HG03469 (cell line): ENCODE measurements around the gene TAOK2.

ENCODE experiments used
- ATAC-seq: cut with Tn5 transposase; IDR thresholded peaks from one replicate; pipeline ENCODE4 v1.9.1; 2021; ENCODE audit warnings: mild to moderate bottlenecking, moderate library complexity, moderate number of reproducible peaks; ENCODE audit not compliant: unreplicated experiment

Gene TAOK2

GRCh38 chr16:29986931-29987330 is 13.3 kb downstream of the TAOK2 start:
- ATAC-seq: no peak

GRCh38 chr16:29987371-29988085 is 13.9 kb downstream of the TAOK2 start:
- no peak for ATAC-seq

- no peak for ATAC-seq
Measured at GRCh38 chr16:29988346-29989075, 14.8 kb downstream of the TAOK2 start.

- ATAC-seq: no peak
Measured at GRCh38 chr16:29989111-29989858, 15.6 kb downstream of the TAOK2 start.

GRCh38 chr16:29990034-29990433 is 16.4 kb downstream of the TAOK2 start:
- ATAC-seq: no peak

GRCh38 chr16:29990883-29991570 is 17.4 kb downstream of the TAOK2 start:
- no peak for ATAC-seq

- ATAC-seq: no peak
Measured at GRCh38 chr16:29991571-29991904, 17.9 kb downstream of the TAOK2 start.

- no peak for ATAC-seq
Measured at GRCh38 chr16:29992344-29992967, 18.8 kb downstream of the TAOK2 start.

- ATAC-seq: no peak
Measured at GRCh38 chr16:29993191-29993902, 19.7 kb downstream of the TAOK2 start.

GRCh38 chr16:29993903-29994599 is 20.4 kb downstream of the TAOK2 start:
- no peak for ATAC-seq

- ATAC-seq: no peak
Measured at GRCh38 chr16:29994600-29995323, 21.1 kb downstream of the TAOK2 start.

GRCh38 chr16:29995324-29995910 is 21.7 kb downstream of the TAOK2 start, which contains the start of gene HIRIP3:
Gene HIRIP3, minus strand, starts transcription at chr16:29995617. Its CDS starts 12 bp downstream, at chr16:29995605.
- ATAC-seq: no peak

GRCh38 chr16:29995911-29996765 is 22.5 kb downstream of the TAOK2 start, which contains the start of gene INO80E:
Gene INO80E, plus strand, starts transcription at chr16:29996241. Its CDS starts 70 bp downstream, at chr16:29996311.
- peak; percentile 89 for ATAC-seq

GRCh38 chr16:29996766-29997250 is 23.1 kb downstream of the TAOK2 start:
- ATAC-seq: no peak

- no peak for ATAC-seq
Measured at GRCh38 chr16:29999605-30000004, 25.9 kb downstream of the TAOK2 start.

GRCh38 chr16:30000735-30001631 is 27.3 kb downstream of the TAOK2 start:
- ATAC-seq: no peak
